PC-9 (cell line): ENCODE measurements around the gene ANKRD37. TPM values are rescaled to one million over a fixed set of nuclear protein-coding genes. Genes with fewer than 3 reads are reported as not detected.
"Not testable (repeated sequence)": the region's sequence is repeated elsewhere in the genome, so short reads cannot be mapped to it uniquely, and the experiment has no call there.

Experiments used
- BruUV-seq: library from RNA; stranded (reverse); fragments of 400-500 nt; replicated peaks from 2 replicates; lab custom pipeline; 2021; lab: Mats Ljungman, UMichigan
- CTCF ChIA-PET: fragments of 300-600 bp; sonication (Branson Sonifier 250); formaldehyde crosslinking; loops from one replicate; lab custom pipeline; 2022; ENCODE audit warnings: antibody characterized with exemption; lab: Charles Lee
- POLR2A ChIA-PET: fragments of 300-600 bp; sonication (Branson Sonifier 250); formaldehyde crosslinking; loops from one replicate; lab custom pipeline; 2022; ENCODE audit warnings: antibody characterized with exemption; ENCODE audit not compliant: unreplicated experiment; lab: Charles Lee
- DNase-seq, 2 experiments: peaks; one replicate each; pipeline versions ENCODE4 v3.0.0 to v3.0.0-alpha.2; 2015 to 2022; ENCODE audit warnings: mixed read lengths in 1 of 2
- H2AFZ ChIP-seq: fragments of 200-600 bp; sonication (generic); 2 replicates; pipeline ENCODE4 v1.8.1; 2017; ENCODE audit warnings: antibody characterized with exemption
- H3F3A ChIP-seq: fragments of 200-600 bp; sonication (generic); 2 replicates; pipeline ENCODE4 v1.8.1; 2017; ENCODE audit warnings: antibody characterized with exemption, mild to moderate bottlenecking, low read depth; ENCODE audit not compliant: insufficient read depth
- H3K27ac ChIP-seq: fragments of 200-600 bp; sonication (generic); 2 replicates; pipeline ENCODE4 v1.6.1; 2016; ENCODE audit warnings: mixed run types
- H3K27me3 ChIP-seq: fragments of 200-600 bp; sonication (generic); 2 replicates; pipeline ENCODE4 v1.6.1; 2016; ENCODE audit warnings: low read depth, mixed run types; ENCODE audit not compliant: insufficient read depth
- H3K36me3 ChIP-seq: fragments of 200-600 bp; sonication (generic); 2 replicates; pipeline ENCODE4 v1.6.1; 2016; ENCODE audit warnings: low read depth, mixed run types
- H3K4me1 ChIP-seq: fragments of 200-600 bp; sonication (generic); replicated peaks from 2 replicates; pipeline ENCODE4 v1.6.1; 2016; ENCODE audit warnings: mixed run types; ENCODE audit not compliant: insufficient read depth
- H3K4me2 ChIP-seq: fragments of 200-600 bp; sonication (generic); 2 replicates; pipeline ENCODE4 v1.6.1; 2017; ENCODE audit warnings: mixed run types
- H3K4me3 ChIP-seq: fragments of 200-600 bp; sonication (generic); 2 replicates; pipeline ENCODE4 v1.6.1; 2016; ENCODE audit warnings: mixed run types
- H3K79me2 ChIP-seq: fragments of 200-600 bp; sonication (generic); 2 replicates; pipeline ENCODE4 v1.6.1; 2017; ENCODE audit warnings: low read depth, mixed run types
- H3K9me2 ChIP-seq: fragments of 200-600 bp; sonication (generic); 2 replicates; pipeline ENCODE4 v1.8.1; 2017; ENCODE audit warnings: mild to moderate bottlenecking; ENCODE audit not compliant: insufficient read depth
- H3K9me3 ChIP-seq: fragments of 200-600 bp; sonication (generic); 2 replicates; pipeline ENCODE4 v1.8.1; 2016; ENCODE audit warnings: low read depth; ENCODE audit not compliant: insufficient read depth
- H4K20me1 ChIP-seq: fragments of 200-600 bp; sonication (generic); 2 replicates; pipeline ENCODE4 v1.8.1; 2017; ENCODE audit not compliant: insufficient read depth
- EZH2 ChIP-seq: fragments of 200-600 bp; sonication (generic); IDR thresholded peaks from 2 replicates; pipeline ENCODE4 v1.8.0; 2017; ENCODE audit warnings: antibody characterized with exemption, low read depth
- intact Hi-C: fragments of 100-400 bp; cut with micrococcal nuclease; formaldehyde crosslinking; loops from one replicate; pipeline ENCODE4 v1.10.0; 2022; ENCODE audit not compliant: unreplicated experiment
- total RNA-seq: library from RNA; stranded (reverse); gene quantifications from 2 replicates; pipeline ENCODE4 v1.2.3, GENCODE V29; 2021
- TF ChIP-seq, protein P1 (sequence below): fragments of 200-600 bp; sonication (generic); conservative IDR thresholded peaks from 2 replicates; pipeline ENCODE4 v1.6.1; 2017; ENCODE audit warnings: mixed run types, antibody characterized with exemption, mild to moderate bottlenecking, moderate library complexity

The ANKRD37 gene
- total RNA-seq, 1 experiment from 2014 or later: 4.2 TPM

DNA sequence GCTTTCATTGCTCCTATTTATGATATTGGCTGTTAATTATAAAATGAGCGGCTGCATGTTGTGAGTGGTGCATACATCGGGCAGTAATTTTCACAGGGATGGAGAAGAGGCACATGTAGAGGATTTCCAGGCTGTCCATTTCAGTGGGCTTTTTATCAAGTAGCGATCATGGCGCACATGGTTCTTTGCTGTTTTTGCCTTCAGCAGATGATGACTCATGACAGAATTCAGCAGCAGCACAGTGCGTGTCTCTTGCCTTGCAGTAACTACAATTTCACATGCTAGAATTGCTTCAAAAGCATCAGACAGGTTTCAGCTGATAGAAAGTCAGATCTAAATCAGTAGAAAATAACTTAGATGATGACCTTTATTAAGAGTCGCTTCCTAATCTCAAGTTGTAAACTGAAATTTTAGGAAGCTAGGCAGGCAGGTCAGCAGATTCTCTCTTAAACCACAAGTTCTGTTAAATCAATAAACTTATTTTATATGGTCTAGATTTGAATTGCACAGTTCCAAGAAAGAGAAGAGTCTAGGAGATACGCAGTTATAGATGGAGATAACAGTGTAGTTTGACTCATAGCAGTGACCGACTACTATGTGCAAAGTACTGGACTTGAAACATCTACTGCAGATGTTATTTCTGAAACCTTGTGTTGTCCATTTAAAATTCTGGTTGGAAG, 36.7 kb upstream of the ANKRD37 start:
- Histone ChIP-seq H3F3A (peaks cover 6% of the 10 kb centered on the region), H3K9me2 (no peaks in the 10 kb centered on the region), H4K20me1 (no peaks in the 10 kb centered on the region), H2AFZ (no peak overlapping the region), H3K27ac (no peak overlapping the region), H3K27me3 (no peaks in the 10 kb centered on the region), H3K4me2 (no peak overlapping the region), H3K36me3 (no peaks in the 10 kb centered on the region), H3K9me3 (no peaks in the 10 kb centered on the region), H3K4me3 (no peak overlapping the region), H3K79me2 (no peaks in the 10 kb centered on the region), H3K4me1 (peaks cover 18% of the 10 kb centered on the region)
- CTCF ChIA-PET: no interaction called here
- BruUV-seq: no TSS peak
- peak in 1 of 2 experiments; percentile 11 for DNase-seq
- intact Hi-C loops: no loop called here
- POLR2A ChIA-PET: interaction anchor here (0.6 kb wide), 1 partner anchor 163 kb away, joined by 4 read pairs; no protein-coding TSS in a partner anchor
- TF ChIP-seq, protein P1, sequence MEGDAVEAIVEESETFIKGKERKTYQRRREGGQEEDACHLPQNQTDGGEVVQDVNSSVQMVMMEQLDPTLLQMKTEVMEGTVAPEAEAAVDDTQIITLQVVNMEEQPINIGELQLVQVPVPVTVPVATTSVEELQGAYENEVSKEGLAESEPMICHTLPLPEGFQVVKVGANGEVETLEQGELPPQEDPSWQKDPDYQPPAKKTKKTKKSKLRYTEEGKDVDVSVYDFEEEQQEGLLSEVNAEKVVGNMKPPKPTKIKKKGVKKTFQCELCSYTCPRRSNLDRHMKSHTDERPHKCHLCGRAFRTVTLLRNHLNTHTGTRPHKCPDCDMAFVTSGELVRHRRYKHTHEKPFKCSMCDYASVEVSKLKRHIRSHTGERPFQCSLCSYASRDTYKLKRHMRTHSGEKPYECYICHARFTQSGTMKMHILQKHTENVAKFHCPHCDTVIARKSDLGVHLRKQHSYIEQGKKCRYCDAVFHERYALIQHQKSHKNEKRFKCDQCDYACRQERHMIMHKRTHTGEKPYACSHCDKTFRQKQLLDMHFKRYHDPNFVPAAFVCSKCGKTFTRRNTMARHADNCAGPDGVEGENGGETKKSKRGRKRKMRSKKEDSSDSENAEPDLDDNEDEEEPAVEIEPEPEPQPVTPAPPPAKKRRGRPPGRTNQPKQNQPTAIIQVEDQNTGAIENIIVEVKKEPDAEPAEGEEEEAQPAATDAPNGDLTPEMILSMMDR: no peak
- TF ChIP-seq EZH2: no peak

DNA sequence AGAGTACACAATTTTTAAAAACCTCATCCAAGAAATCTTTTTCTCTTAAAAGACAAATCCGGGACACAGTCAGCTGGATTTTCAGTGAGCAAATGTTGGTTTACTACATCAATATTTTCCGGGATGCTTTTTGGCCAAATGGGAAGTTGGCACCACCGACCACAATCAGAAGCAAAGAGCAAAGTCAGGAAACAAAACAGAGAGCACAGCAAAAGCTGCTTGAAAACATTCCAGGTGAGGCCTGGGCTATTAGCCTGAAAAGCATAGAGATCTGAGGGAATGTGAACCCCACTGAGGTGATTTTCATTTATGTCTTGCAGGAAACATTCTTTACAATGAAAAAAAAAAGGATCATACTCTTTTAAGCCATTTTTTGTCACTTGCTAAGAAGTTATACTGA, 34.8 kb upstream of the ANKRD37 start:
- intact Hi-C loops: no loop called here
- CTCF ChIA-PET: no interaction called here
- no peak overlapping the region for H3K27ac ChIP-seq
- TF ChIP-seq, protein P1: no peak
- TF ChIP-seq EZH2: no peak
- H3K9me2 ChIP-seq: no peaks in the 10 kb centered on the region
- peaks cover 6% of the 10 kb centered on the region for H3F3A ChIP-seq
- DNase-seq: no peak
- H4K20me1 ChIP-seq: no peaks in the 10 kb centered on the region
- no peak overlapping the region for H2AFZ ChIP-seq
- H3K27me3 ChIP-seq: no peaks in the 10 kb centered on the region
- no TSS peak for BruUV-seq
- H3K79me2 ChIP-seq: no peaks in the 10 kb centered on the region
- POLR2A ChIA-PET: no interaction called here
- H3K36me3 ChIP-seq: no peaks in the 10 kb centered on the region
- H3K4me2 ChIP-seq: no peak overlapping the region
- no peaks in the 10 kb centered on the region for H3K9me3 ChIP-seq
- H3K4me1 ChIP-seq: peaks cover 18% of the 10 kb centered on the region
- H3K4me3 ChIP-seq: no peak overlapping the region

DNA sequence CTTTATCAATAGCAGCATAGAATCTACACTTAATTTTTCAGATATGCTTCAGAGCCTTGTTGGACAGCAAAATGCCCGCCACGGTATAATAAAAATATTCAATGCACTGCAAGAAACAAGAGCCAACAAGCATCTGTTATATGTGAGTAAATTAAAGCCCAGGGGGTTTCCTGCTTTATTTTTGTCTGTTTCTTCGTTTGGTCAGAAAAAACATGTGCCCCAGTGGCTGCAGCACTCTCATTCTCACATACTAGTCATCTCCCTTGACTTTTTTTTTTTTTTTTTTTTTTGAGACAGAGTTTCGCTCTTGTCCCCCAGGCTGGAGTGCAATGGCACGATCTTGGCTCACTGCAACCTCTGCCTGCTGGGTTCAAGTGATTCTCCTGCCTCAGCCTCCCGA, 34.1 kb upstream of the ANKRD37 start:
- H3K27ac ChIP-seq, H3K4me3 ChIP-seq, H3F3A ChIP-seq, H4K20me1 ChIP-seq, POLR2A ChIA-PET, H3K36me3 ChIP-seq, intact Hi-C loops, DNase-seq, H3K27me3 ChIP-seq, H3K4me2 ChIP-seq, H2AFZ ChIP-seq, CTCF ChIA-PET, BruUV-seq, H3K9me3 ChIP-seq, H3K9me2 ChIP-seq, H3K79me2 ChIP-seq: not testable (repeated sequence)
- H3K4me1 ChIP-seq: peaks cover 18% of the 10 kb centered on the region

DNA sequence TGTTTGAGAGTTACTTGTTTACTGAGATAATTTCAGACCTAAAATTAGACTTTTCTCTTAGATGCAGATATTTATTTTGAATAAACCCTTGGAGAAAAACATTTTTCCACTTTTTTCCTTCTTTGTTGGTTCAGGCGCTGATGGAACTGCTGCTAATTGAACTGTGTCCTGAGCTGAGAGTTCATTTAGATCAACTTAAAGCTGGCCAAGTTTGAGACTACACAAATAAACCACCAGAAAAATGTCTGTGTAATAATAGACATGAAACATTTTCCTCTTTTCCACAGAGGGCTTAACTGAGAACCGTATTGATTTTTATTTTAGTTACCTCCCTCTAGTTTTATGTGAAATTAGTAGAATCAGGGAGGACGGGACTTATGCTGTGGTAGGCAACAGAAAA, 33.4 kb upstream of the ANKRD37 start:
- no TSS peak for BruUV-seq
- intact Hi-C loops: no loop called here
- CTCF ChIA-PET: no interaction called here

More for the DNA sequence above, 33.4 kb upstream of the ANKRD37 start:
- H3K79me2 ChIP-seq: no peaks in the 10 kb centered on the region
- H3K4me1 ChIP-seq: peaks cover 17% of the 10 kb centered on the region
- no peaks in the 10 kb centered on the region for H3K36me3 ChIP-seq
- H4K20me1 ChIP-seq: no peaks in the 10 kb centered on the region
- H3K4me3 ChIP-seq: no peak overlapping the region
- H3K9me3 ChIP-seq: no peaks in the 10 kb centered on the region
- DNase-seq: no peak
- no peaks in the 10 kb centered on the region for H3K27me3 ChIP-seq
- no peaks in the 10 kb centered on the region for H3K9me2 ChIP-seq
- H3K27ac ChIP-seq: no peak overlapping the region
- peaks cover under 1% of the 10 kb centered on the region for H3F3A ChIP-seq
- POLR2A ChIA-PET: no interaction called here
- no peak overlapping the region for H2AFZ ChIP-seq
- TF ChIP-seq EZH2: no peak
- TF ChIP-seq, protein P1: no peak
- H3K4me2 ChIP-seq: no peak overlapping the region
